Type B pancreatic cell (in vitro differentiated cells): ENCODE data around the gene HEPHL1. TPM values are rescaled to one million over a fixed set of nuclear protein-coding genes. Genes with fewer than 3 reads are reported as not detected.
"Not testable (repeated sequence)": the region's sequence is repeated elsewhere in the genome, so short reads cannot be mapped to it uniquely, and the experiment has no call there.

Source experiments
- DNase-seq: peaks from one replicate; pipeline ENCODE4 v3.0.0; 2021; ENCODE audit warnings: mixed read lengths; ENCODE audit not compliant: unreplicated experiment; ENCODE audit errors: extremely low spot score
- H3K27ac Mint-ChIP-seq: 2 replicates; pipeline ENCODE4 v1.8.0; 2021; ENCODE audit warnings: mild to moderate bottlenecking, mixed read lengths
- H3K27me3 Mint-ChIP-seq: 2 replicates; pipeline ENCODE4 v1.8.0; 2021; ENCODE audit warnings: mixed read lengths
- H3K36me3 Mint-ChIP-seq: 2 replicates; pipeline ENCODE4 v1.8.0; 2021; ENCODE audit warnings: mixed read lengths
- H3K4me1 Mint-ChIP-seq: one replicate; pipeline ENCODE4 v1.8.0; 2021; ENCODE audit warnings: mixed read lengths; ENCODE audit not compliant: unreplicated experiment
- H3K4me3 Mint-ChIP-seq: 2 replicates; pipeline ENCODE4 v1.8.0; 2021; ENCODE audit warnings: mild to moderate bottlenecking, mixed read lengths
- H3K9me3 Mint-ChIP-seq: 2 replicates; pipeline ENCODE4 v1.8.0; 2021; ENCODE audit warnings: mixed read lengths
- CTCF ChIP-seq: fragments of 200-600 bp; sonication (generic); conservative IDR thresholded peaks from 2 replicates; pipeline ENCODE4 v1.5.0; 2021; ENCODE audit warnings: antibody characterized with exemption, mild to moderate bottlenecking
- total RNA-seq: library from RNA; stranded (reverse); gene quantifications from 2 replicates; pipeline ENCODE4 v1.2.1, GENCODE V29; 2021; ENCODE audit warnings: low replicate concordance

HEPHL1 gene
- total RNA-seq, 1 donor from 2014 or later, result not detected

- H3K27ac Mint-ChIP-seq, result no peak overlapping the region
- no peak for TF ChIP-seq CTCF
- H3K9me3 Mint-ChIP-seq, result no peaks in the 10 kb centered on the region
- H3K4me3 Mint-ChIP-seq, result no peak overlapping the region
- peaks cover 15% of the 10 kb centered on the region for H3K27me3 Mint-ChIP-seq
- DNase-seq, result no peak
- no peaks in the 10 kb centered on the region for H3K36me3 Mint-ChIP-seq
- no peaks in the 10 kb centered on the region for H3K4me1 Mint-ChIP-seq
Measured at GRCh38 chr11:94112206-94112953, 91.2 kb downstream of the HEPHL1 start.

- H3K27ac Mint-ChIP-seq, result no peak overlapping the region
- H3K27me3 Mint-ChIP-seq, result peaks cover 25% of the 10 kb centered on the region
- H3K4me1 Mint-ChIP-seq, result no peaks in the 10 kb centered on the region
- no peaks in the 10 kb centered on the region for H3K36me3 Mint-ChIP-seq
- DNase-seq, result no peak
- no peak for TF ChIP-seq CTCF
- H3K4me3 Mint-ChIP-seq, result no peak overlapping the region
- no peaks in the 10 kb centered on the region for H3K9me3 Mint-ChIP-seq
Measured at GRCh38 chr11:94117197-94117574, 96.0 kb downstream of the HEPHL1 start.

GRCh38 chr11:94117871-94118270, 96.7 kb downstream of the HEPHL1 start:
- Mint-ChIP-seq H3K9me3 (no peaks in the 10 kb centered on the region), H3K36me3 (no peaks in the 10 kb centered on the region), H3K4me3 (no peak overlapping the region), H3K4me1 (no peaks in the 10 kb centered on the region), H3K27me3 (peaks cover 25% of the 10 kb centered on the region), H3K27ac (no peak overlapping the region)
- DNase-seq, result no peak
- TF ChIP-seq CTCF, result no peak

- not testable (repeated sequence) for H3K9me3 Mint-ChIP-seq, H3K27ac Mint-ChIP-seq, H3K4me3 Mint-ChIP-seq, DNase-seq, H3K4me1 Mint-ChIP-seq, H3K36me3 Mint-ChIP-seq
- H3K27me3 Mint-ChIP-seq, result peaks cover 17% of the 10 kb centered on the region
Measured at GRCh38 chr11:94119676-94120075, 98.5 kb downstream of the HEPHL1 start.

- not testable (repeated sequence) for DNase-seq, H3K4me1 Mint-ChIP-seq, H3K4me3 Mint-ChIP-seq, H3K27ac Mint-ChIP-seq, H3K9me3 Mint-ChIP-seq, H3K36me3 Mint-ChIP-seq
- H3K27me3 Mint-ChIP-seq, result peaks cover 13% of the 10 kb centered on the region
Measured at GRCh38 chr11:94120516-94120915, 99.4 kb downstream of the HEPHL1 start.

GRCh38 chr11:94120946-94121345, 99.8 kb downstream of the HEPHL1 start:
- H3K27ac Mint-ChIP-seq, result no peak overlapping the region
- no peak overlapping the region for H3K4me3 Mint-ChIP-seq
- H3K9me3 Mint-ChIP-seq, result no peaks in the 10 kb centered on the region
- H3K36me3 Mint-ChIP-seq, result peaks cover 5% of the 10 kb centered on the region
- TF ChIP-seq CTCF, result no peak
- no peaks in the 10 kb centered on the region for H3K4me1 Mint-ChIP-seq
- no peak for DNase-seq
- H3K27me3 Mint-ChIP-seq, result peaks cover 13% of the 10 kb centered on the region
